GM12872 (cell line): Measurements from ENCODE around the gene ZAR1.

Experiments used
- TF ChIP-seq, protein P1 (sequence below): IDR thresholded peaks from 3 replicates; pipeline ENCODE4 v1.5.1; 2011; ENCODE audit warnings: low read depth, mild to moderate bottlenecking, low read length, moderate library complexity; ENCODE audit not compliant: insufficient read depth

The ZAR1 gene

DNA sequence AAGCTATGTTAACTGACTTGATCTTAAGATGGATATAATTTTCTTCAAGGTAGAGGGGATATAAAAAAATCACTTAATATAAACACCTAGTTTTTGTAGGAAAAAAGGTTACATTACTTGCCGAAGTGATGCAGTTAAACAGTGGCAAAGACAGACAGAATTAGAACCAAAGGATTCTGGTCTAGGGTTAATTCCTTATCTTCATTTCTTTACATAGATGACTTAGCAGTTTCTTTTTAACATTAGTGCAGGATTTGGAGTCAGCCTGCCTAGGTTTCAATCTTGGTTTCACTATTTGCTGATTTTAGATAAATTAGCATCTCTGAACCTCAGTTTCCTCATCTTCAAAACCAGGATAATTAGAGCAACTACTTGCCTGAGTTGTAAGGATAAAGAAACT is 14.3 kb downstream of the ZAR1 start:
- TF ChIP-seq, protein P1, sequence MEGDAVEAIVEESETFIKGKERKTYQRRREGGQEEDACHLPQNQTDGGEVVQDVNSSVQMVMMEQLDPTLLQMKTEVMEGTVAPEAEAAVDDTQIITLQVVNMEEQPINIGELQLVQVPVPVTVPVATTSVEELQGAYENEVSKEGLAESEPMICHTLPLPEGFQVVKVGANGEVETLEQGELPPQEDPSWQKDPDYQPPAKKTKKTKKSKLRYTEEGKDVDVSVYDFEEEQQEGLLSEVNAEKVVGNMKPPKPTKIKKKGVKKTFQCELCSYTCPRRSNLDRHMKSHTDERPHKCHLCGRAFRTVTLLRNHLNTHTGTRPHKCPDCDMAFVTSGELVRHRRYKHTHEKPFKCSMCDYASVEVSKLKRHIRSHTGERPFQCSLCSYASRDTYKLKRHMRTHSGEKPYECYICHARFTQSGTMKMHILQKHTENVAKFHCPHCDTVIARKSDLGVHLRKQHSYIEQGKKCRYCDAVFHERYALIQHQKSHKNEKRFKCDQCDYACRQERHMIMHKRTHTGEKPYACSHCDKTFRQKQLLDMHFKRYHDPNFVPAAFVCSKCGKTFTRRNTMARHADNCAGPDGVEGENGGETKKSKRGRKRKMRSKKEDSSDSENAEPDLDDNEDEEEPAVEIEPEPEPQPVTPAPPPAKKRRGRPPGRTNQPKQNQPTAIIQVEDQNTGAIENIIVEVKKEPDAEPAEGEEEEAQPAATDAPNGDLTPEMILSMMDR, result no peak

DNA sequence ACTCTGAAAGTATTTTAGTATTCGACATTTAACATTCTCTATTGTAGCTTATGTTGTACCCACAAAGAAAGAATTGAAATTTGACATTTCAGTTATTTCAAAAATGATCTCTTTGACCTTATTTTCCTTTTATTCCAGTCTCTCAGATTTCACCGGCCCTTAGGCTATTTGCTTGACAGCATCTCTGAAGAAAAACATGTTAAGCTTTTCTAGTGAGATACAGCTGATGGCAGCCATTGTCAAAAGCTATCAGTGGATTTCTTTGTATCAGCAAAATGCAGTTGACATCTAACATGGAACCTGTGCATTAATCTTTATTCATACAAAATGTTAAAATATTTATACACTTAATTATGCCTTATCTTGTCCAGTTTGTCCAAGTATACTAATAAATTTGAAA is 16.7 kb downstream of the ZAR1 start:
- TF ChIP-seq, protein P1, result no peak

DNA sequence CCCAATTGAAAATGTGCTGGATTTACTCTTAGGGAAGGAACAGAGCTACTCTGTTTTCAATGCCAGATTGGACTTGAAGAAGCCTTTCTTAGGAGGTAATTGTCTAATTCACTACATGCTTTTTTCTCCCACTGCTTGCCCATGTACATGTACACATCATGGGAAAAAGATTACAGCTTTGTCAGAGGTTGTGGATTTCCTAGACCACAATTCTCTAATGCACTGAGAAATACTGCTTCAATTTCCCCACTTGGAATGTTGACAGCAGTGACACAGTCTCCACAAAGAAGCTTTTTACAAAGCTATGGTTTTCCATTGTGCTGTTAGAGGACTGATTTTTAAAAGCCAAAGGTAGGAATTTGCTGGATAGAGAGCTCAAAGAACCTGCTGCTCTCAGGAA is 19.5 kb downstream of the ZAR1 start:
- TF ChIP-seq, protein P1, result no peak

DNA sequence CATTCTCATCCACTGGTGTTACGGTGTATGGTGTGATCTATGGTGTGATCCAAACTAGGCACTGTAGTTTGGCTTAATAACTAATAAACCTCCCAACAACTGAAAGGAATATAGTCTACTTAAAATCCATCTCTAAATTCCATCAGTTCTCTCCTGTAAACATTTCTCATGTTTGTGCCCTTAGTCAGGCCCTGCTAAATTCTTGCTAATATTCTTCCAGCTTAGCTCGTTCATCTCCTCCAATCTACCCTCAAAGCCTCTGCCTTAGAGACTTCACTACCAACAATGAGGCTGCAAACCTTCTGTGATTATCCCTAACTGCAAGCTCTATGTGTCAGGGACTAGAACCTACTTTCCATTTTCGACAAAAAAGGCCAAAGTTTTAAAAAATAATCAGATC is 28.1 kb downstream of the ZAR1 start:
- TF ChIP-seq, protein P1, result no peak

DNA sequence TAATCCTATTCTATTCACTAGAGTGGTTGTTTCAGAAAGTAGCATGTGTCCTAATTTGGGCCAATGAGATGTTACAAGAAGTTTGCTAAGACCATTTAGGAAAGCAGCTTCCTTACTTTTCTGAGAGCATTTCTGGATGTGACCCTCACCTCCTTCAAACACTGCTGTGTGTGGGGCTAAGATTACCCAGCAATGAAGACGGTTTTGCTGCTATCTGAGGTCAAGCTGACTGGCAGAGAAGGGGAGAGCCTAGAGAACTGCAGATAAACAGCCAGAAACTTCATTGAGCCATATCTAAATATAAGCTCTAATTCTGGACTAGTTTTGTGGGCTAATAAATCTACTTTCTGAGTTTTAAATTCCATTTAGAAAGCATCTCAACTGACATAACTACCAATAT is 36.4 kb downstream of the ZAR1 start:
- TF ChIP-seq, protein P1, result no peak

DNA sequence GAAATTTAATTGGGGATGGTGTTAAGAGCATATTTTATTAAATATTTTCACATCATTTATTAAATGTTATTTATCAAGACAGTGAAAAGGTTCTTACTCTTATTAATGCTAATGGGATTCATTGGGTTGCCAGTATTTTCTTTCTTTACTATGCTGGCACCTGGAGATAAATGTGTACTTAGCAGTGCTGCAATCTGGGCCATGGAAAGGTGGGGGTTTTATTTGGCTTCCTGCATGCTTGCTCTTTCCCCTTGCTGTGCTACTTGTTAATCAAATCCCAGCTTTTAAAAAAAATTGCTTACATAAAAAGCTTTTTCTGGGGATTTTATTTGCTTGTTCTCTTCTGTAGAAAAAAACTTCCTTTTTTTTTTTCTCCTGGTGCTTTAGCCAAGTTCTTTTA is 48.3 kb downstream of the ZAR1 start:
- TF ChIP-seq, protein P1, result no peak

DNA sequence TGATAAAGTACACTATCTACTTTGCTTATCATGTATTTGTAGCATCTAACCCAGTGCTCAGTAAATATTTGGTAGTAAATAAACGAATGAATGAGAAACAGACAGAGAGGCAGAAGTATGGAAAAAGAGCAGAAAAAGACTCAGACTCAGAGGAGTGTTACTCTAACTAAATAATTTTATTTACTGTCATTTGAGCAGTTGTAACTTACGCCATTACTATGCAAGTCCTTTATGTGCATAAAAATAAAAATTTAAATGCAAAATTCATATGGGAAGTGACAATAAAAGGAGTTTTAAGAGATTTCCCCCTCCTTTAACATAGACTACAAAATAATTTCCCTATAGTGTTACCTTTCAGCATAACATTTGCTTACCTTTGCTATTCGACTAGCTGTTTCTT is 49.5 kb downstream of the ZAR1 start:
- TF ChIP-seq, protein P1, result no peak

DNA sequence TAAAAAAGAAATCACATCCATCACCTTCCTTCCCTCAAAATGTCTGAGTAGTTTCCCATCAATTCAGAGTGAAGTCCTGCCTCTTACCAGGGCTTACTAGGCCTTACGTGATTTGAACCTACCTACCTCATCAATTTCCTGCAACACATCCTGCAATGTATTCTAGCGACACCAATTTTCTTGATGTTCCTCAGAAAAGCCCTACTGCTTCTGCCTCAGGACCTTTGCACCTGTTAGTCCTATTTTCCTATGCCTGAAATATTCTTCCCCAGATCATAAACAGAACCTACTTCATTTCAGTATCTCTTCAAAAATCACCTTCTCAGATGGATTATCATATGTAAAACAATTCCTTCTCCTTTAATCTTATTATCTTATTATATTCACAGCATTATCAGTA is 52.8 kb downstream of the ZAR1 start:
- TF ChIP-seq, protein P1, result no peak
